ENCODE data around the gene LARGE1.

The LARGE1 gene

GRCh38 chr22:33563220-33563964 lies 356.9 kb downstream of the LARGE1 start:
- Mint-ChIP-seq H3K4me3 (no peak overlapping the region), H3K27ac (no peak overlapping the region), H3K27me3 (ENCODE audit: low read depth) (no peaks in the 10 kb centered on the region), H3K36me3 (ENCODE audit: low read depth) (no peaks in the 10 kb centered on the region), H3K4me1 (ENCODE audit: low read depth) (peaks cover 4% of the 10 kb centered on the region), H3K9me3 (peaks cover 33% of the 10 kb centered on the region)
- DNase-seq (ENCODE audit: low spot score): no peak

- no peak overlapping the region for H3K4me3 Mint-ChIP-seq
- no peak overlapping the region for H3K27ac Mint-ChIP-seq
- H3K36me3 Mint-ChIP-seq (ENCODE audit: low read depth): no peaks in the 10 kb centered on the region
- no peaks in the 10 kb centered on the region for H3K4me1 Mint-ChIP-seq (ENCODE audit: low read depth)
- no peaks in the 10 kb centered on the region for H3K27me3 Mint-ChIP-seq (ENCODE audit: low read depth)
- DNase-seq (ENCODE audit: low spot score): no peak
- H3K9me3 Mint-ChIP-seq: peaks cover 36% of the 10 kb centered on the region
Measured at GRCh38 chr22:33562501-33562900, 357.8 kb downstream of the LARGE1 start.

- DNase-seq (ENCODE audit: low spot score): no peak
- Mint-ChIP-seq H3K36me3 (ENCODE audit: low read depth) (no peaks in the 10 kb centered on the region), H3K27ac (no peak overlapping the region), H3K27me3 (ENCODE audit: low read depth) (no peaks in the 10 kb centered on the region), H3K4me1 (ENCODE audit: low read depth) (no peaks in the 10 kb centered on the region), H3K4me3 (no peak overlapping the region), H3K9me3 (peaks cover 41% of the 10 kb centered on the region)
Measured at GRCh38 chr22:33561149-33561807, 359.0 kb downstream of the LARGE1 start.

- no peak for DNase-seq (ENCODE audit: low spot score)
- Mint-ChIP-seq H3K4me3 (no peak overlapping the region), H3K4me1 (ENCODE audit: low read depth) (peaks cover 4% of the 10 kb centered on the region), H3K27me3 (ENCODE audit: low read depth) (no peaks in the 10 kb centered on the region), H3K27ac (no peak overlapping the region), H3K9me3 (peaks cover 39% of the 10 kb centered on the region), H3K36me3 (ENCODE audit: low read depth) (peaks cover 2% of the 10 kb centered on the region)
Measured at GRCh38 chr22:33557836-33558235, 362.4 kb downstream of the LARGE1 start.

- Mint-ChIP-seq H3K36me3 (ENCODE audit: low read depth) (peaks cover 2% of the 10 kb centered on the region), H3K27ac (peak overlapping the region; percentile 24), H3K9me3 (peaks cover 31% of the 10 kb centered on the region), H3K4me3 (no peak overlapping the region), H3K27me3 (ENCODE audit: low read depth) (no peaks in the 10 kb centered on the region), H3K4me1 (ENCODE audit: low read depth) (peaks cover 4% of the 10 kb centered on the region)
- DNase-seq (ENCODE audit: low spot score): no peak
Measured at GRCh38 chr22:33555814-33556522, 364.3 kb downstream of the LARGE1 start.

GRCh38 chr22:33553493-33553892 lies 366.8 kb downstream of the LARGE1 start:
- DNase-seq (ENCODE audit: low spot score): no peak
- H3K4me1 Mint-ChIP-seq (ENCODE audit: low read depth): peaks cover 4% of the 10 kb centered on the region
- peaks cover 39% of the 10 kb centered on the region for H3K9me3 Mint-ChIP-seq
- H3K27me3 Mint-ChIP-seq (ENCODE audit: low read depth): no peaks in the 10 kb centered on the region
- H3K4me3 Mint-ChIP-seq: no peak overlapping the region
- no peak overlapping the region for H3K27ac Mint-ChIP-seq
- H3K36me3 Mint-ChIP-seq (ENCODE audit: low read depth): peaks cover 2% of the 10 kb centered on the region

- H3K36me3 Mint-ChIP-seq (ENCODE audit: low read depth): no peaks in the 10 kb centered on the region
- H3K27ac Mint-ChIP-seq: no peak overlapping the region
- no peaks in the 10 kb centered on the region for H3K27me3 Mint-ChIP-seq (ENCODE audit: low read depth)
- H3K9me3 Mint-ChIP-seq: peaks cover 20% of the 10 kb centered on the region
- no peak for DNase-seq (ENCODE audit: low spot score)
- no peaks in the 10 kb centered on the region for H3K4me1 Mint-ChIP-seq (ENCODE audit: low read depth)
- no peak overlapping the region for H3K4me3 Mint-ChIP-seq
Measured at GRCh38 chr22:33544707-33545106, 375.6 kb downstream of the LARGE1 start.

- Mint-ChIP-seq H3K36me3 (ENCODE audit: low read depth) (no peaks in the 10 kb centered on the region), H3K27ac (no peak overlapping the region), H3K27me3 (ENCODE audit: low read depth) (no peaks in the 10 kb centered on the region), H3K4me3 (no peak overlapping the region), H3K4me1 (ENCODE audit: low read depth) (no peaks in the 10 kb centered on the region), H3K9me3 (peaks cover 19% of the 10 kb centered on the region)
- DNase-seq (ENCODE audit: low spot score): no peak
Measured at GRCh38 chr22:33542722-33543121, 377.6 kb downstream of the LARGE1 start.

GRCh38 chr22:33542153-33542552 lies 378.1 kb downstream of the LARGE1 start:
- Mint-ChIP-seq H3K27ac (no peak overlapping the region), H3K27me3 (ENCODE audit: low read depth) (no peaks in the 10 kb centered on the region), H3K4me3 (no peak overlapping the region), H3K36me3 (ENCODE audit: low read depth) (no peaks in the 10 kb centered on the region), H3K4me1 (ENCODE audit: low read depth) (no peaks in the 10 kb centered on the region), H3K9me3 (peaks cover 19% of the 10 kb centered on the region)
- DNase-seq (ENCODE audit: low spot score): no peak

GRCh38 chr22:33539902-33540751 lies 380.1 kb downstream of the LARGE1 start:
- Mint-ChIP-seq H3K9me3 (peaks cover 15% of the 10 kb centered on the region), H3K27me3 (ENCODE audit: low read depth) (no peaks in the 10 kb centered on the region), H3K36me3 (ENCODE audit: low read depth) (no peaks in the 10 kb centered on the region), H3K4me1 (ENCODE audit: low read depth) (no peaks in the 10 kb centered on the region), H3K4me3 (no peak overlapping the region), H3K27ac (no peak overlapping the region)
- no peak for DNase-seq (ENCODE audit: low spot score)

GRCh38 chr22:33539202-33539901 lies 380.9 kb downstream of the LARGE1 start:
- Mint-ChIP-seq H3K4me3 (no peak overlapping the region), H3K4me1 (ENCODE audit: low read depth) (no peaks in the 10 kb centered on the region), H3K27ac (no peak overlapping the region), H3K36me3 (ENCODE audit: low read depth) (no peaks in the 10 kb centered on the region), H3K27me3 (ENCODE audit: low read depth) (no peaks in the 10 kb centered on the region), H3K9me3 (peaks cover 9% of the 10 kb centered on the region)
- no peak for DNase-seq (ENCODE audit: low spot score)

- Mint-ChIP-seq H3K4me1 (ENCODE audit: low read depth) (no peaks in the 10 kb centered on the region), H3K27me3 (ENCODE audit: low read depth) (peaks cover 3% of the 10 kb centered on the region), H3K4me3 (no peak overlapping the region), H3K27ac (no peak overlapping the region), H3K9me3 (peaks cover 13% of the 10 kb centered on the region), H3K36me3 (ENCODE audit: low read depth) (no peaks in the 10 kb centered on the region)
- no peak for DNase-seq (ENCODE audit: low spot score)
Measured at GRCh38 chr22:33538277-33538885, 381.9 kb downstream of the LARGE1 start.

- no peak overlapping the region for H3K27ac Mint-ChIP-seq
- no peaks in the 10 kb centered on the region for H3K4me1 Mint-ChIP-seq (ENCODE audit: low read depth)
- H3K9me3 Mint-ChIP-seq: peaks cover 16% of the 10 kb centered on the region
- H3K4me3 Mint-ChIP-seq: no peak overlapping the region
- H3K27me3 Mint-ChIP-seq (ENCODE audit: low read depth): peaks cover 3% of the 10 kb centered on the region
- no peaks in the 10 kb centered on the region for H3K36me3 Mint-ChIP-seq (ENCODE audit: low read depth)
- DNase-seq (ENCODE audit: low spot score): no peak
Measured at GRCh38 chr22:33537059-33537458, 383.2 kb downstream of the LARGE1 start.
